GM23338 (cell line): Measurements from ENCODE around the gene BCL10.

Experiments
- CREB1 ChIP-seq: fragments of 250-450 bp; sonication (Bioruptor Pico); IDR thresholded peaks from 2 replicates; pipeline ENCODE4 v1.5.0; 2020; ENCODE audit warnings: low read depth, mild to moderate bottlenecking, moderate library complexity
- CTCF ChIP-seq, 2 experiments: fragments of 200-600 bp in 1 of 2; sonication (generic) in 1 of 2; conservative IDR thresholded peaks; 2 replicates each; pipeline versions ENCODE4 v1.5.1 to v1.6.1; 2016 to 2017; ENCODE audit warnings: antibody characterized with exemption in 2 of 2, low read depth in 2 of 2, mild to moderate bottlenecking in 2 of 2, moderate library complexity in 1 of 2
- ETS1 ChIP-seq: IDR thresholded peaks from 2 replicates; pipeline ENCODE4 v1.6.1; 2016; ENCODE audit warnings: antibody characterized with exemption
- EZH2 ChIP-seq: fragments of 200-600 bp; sonication (generic); IDR thresholded peaks from one replicate; pipeline ENCODE4 v1.8.0; 2017; ENCODE audit warnings: antibody characterized with exemption, mild to moderate bottlenecking, low read depth; ENCODE audit not compliant: unreplicated experiment
- EZH2phosphoT487 ChIP-seq: fragments of 200-600 bp; sonication (generic); IDR thresholded peaks from one replicate; pipeline ENCODE4 v1.8.1; 2018; ENCODE audit warnings: antibody characterized with exemption; ENCODE audit not compliant: unreplicated experiment
- JUNB ChIP-seq: IDR thresholded peaks from one replicate; pipeline ENCODE4 v1.6.1; 2016; ENCODE audit warnings: antibody characterized with exemption; ENCODE audit not compliant: unreplicated experiment
- NANOG ChIP-seq: IDR thresholded peaks from 2 replicates; pipeline ENCODE4 v1.6.1; 2016; ENCODE audit warnings: antibody characterized with exemption, borderline replicate concordance
- POLR2AphosphoS5 ChIP-seq: IDR thresholded peaks from 2 replicates; pipeline ENCODE4 v1.6.1; 2016; ENCODE audit warnings: antibody characterized with exemption, low read depth
- REST ChIP-seq: IDR thresholded peaks from one replicate; pipeline ENCODE4 v1.6.1; 2018; ENCODE audit warnings: antibody characterized with exemption; ENCODE audit not compliant: unreplicated experiment
- STAT1 ChIP-seq: IDR thresholded peaks from one replicate; pipeline ENCODE4 v1.6.1; 2016; ENCODE audit warnings: antibody characterized with exemption; ENCODE audit not compliant: unreplicated experiment
- ZNF114 ChIP-seq: fragments of 250-450 bp; sonication (Bioruptor Pico); IDR thresholded peaks from 2 replicates; pipeline ENCODE4 v1.5.0; 2020; ENCODE audit warnings: mild to moderate bottlenecking, moderate library complexity
- ZNF331 ChIP-seq: fragments of 250-450 bp; sonication (Bioruptor Pico); IDR thresholded peaks from 2 replicates; pipeline ENCODE4 v1.5.0; 2020; ENCODE audit warnings: low read depth, mild to moderate bottlenecking, moderate library complexity
- ZNF462 ChIP-seq: fragments of 250-450 bp; sonication (Bioruptor Pico); IDR thresholded peaks from 2 replicates; pipeline ENCODE4 v1.5.0; 2020; ENCODE audit warnings: mild to moderate bottlenecking, moderate library complexity

GRCh38 chr1:85284202-85284601 lies 7.8 kb upstream of the BCL10 start:
- TF ChIP-seq CTCF (conservative IDR thresholded peaks at IDR 0.05; ENCODE audit: low read depth in 2 of 2): no peak
- no peak for TF ChIP-seq REST
- TF ChIP-seq ZNF114 (CRISPR knock-in tag): no peak
- TF ChIP-seq EZH2phosphoT487: no peak
- no peak for TF ChIP-seq NANOG
- TF ChIP-seq POLR2AphosphoS5: no peak
- TF ChIP-seq EZH2: no peak
- no peak for TF ChIP-seq ETS1
- no peak for TF ChIP-seq JUNB
- TF ChIP-seq CREB1 (CRISPR knock-in tag): no peak
- TF ChIP-seq STAT1: no peak
- no peak for TF ChIP-seq ZNF462 (CRISPR knock-in tag)
- no peak for TF ChIP-seq ZNF331 (CRISPR knock-in tag)
